GM12891 (cell line): ENCODE data around the gene RBM43.

Experiments
- POLR2A ChIP-seq: IDR thresholded peaks from 2 replicates; pipeline ENCODE4 v1.6.1; 2011; ENCODE audit warnings: low read depth, low read length, control low read depth
- POLR2AphosphoS5 ChIP-seq: IDR thresholded peaks from 2 replicates; pipeline ENCODE4 v1.6.1; 2011; ENCODE audit warnings: low read depth, low read length, control low read depth
- TAF1 ChIP-seq: IDR thresholded peaks from 2 replicates; pipeline ENCODE4 v1.6.1; 2011; ENCODE audit warnings: low read depth, low read length, control low read depth

DNA sequence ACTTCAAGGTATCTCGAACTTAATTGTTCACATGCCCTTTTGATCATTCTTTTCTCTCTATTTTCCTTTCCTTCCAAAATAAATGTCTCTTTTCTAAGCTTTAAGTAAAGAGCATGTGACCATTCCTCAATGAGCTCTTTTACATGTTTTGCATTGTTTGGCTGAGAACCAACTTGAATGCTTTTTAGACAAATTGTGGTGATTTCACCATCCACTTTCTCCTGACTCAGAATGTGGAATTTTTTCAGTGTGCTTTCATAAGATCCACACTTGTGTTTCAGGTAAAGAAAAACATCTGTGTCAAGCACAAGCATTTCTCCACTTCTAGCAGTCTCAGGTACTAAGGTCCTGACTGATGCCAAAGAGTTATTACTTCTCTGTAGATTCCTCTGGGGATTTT, 10.7 kb downstream of the RBM43 start:
- TF ChIP-seq POLR2A (no peak), TAF1 (no peak), POLR2AphosphoS5 (no peak)
